ENCODE data around the gene SPAG9. TPM values are rescaled to one million over a fixed set of nuclear protein-coding genes. Genes with fewer than 3 reads are reported as not detected.
A peak's percentile ranks its signal among the peaks of the same experiment; 100 is the strongest.

Gene SPAG9
- total RNA-seq, 3 donors from 2014 or later = 112 to 178 (median 128) TPM

- H3K4me3 ChIP-seq = peak overlapping the region; percentile 71 to 80 (median 79)
- TF ChIP-seq CTCF (IDR thresholded peaks at IDR 0.05) (no peak), POLR2A (IDR thresholded peaks at IDR 0.05) (no peak), POLR2AphosphoS5 (IDR thresholded peaks at IDR 0.05) (no peak)
- intact Hi-C loops (cut with DNase I; ENCODE audit: low total_unique reads) = loop anchor here (10.0 kb wide), 1 partner anchor 149 kb away; no protein-coding TSS in a partner anchor
- H3K27ac ChIP-seq = peak overlapping the region in 1 of 2 donors; percentile 91
- H3K9me3 ChIP-seq = no peaks in the 10 kb centered on the region
- H3K4me1 ChIP-seq = peaks cover 0 to 6% of the 10 kb centered on the region in 2 donors
- DNase-seq (ENCODE audit: low spot score in 2 of 2) = no peak
- no peaks in the 10 kb centered on the region for H3K36me3 ChIP-seq
- H3K27me3 ChIP-seq = no peaks in the 10 kb centered on the region
These were observed 33.5 kb upstream of the SPAG9 start for GRCh38 chr17:51154176-51154575.

- TF ChIP-seq CTCF (IDR thresholded peaks at IDR 0.05) = peak; percentile 61 to 79 (median 76)
- TF ChIP-seq POLR2A (IDR thresholded peaks at IDR 0.05) = no peak
- TF ChIP-seq POLR2AphosphoS5 (IDR thresholded peaks at IDR 0.05) = peak; percentile 86 to 97 (median 87)
- peaks cover 0 to 6% of the 10 kb centered on the region in 2 donors for H3K4me1 ChIP-seq
- H3K27me3 ChIP-seq = no peaks in the 10 kb centered on the region
- H3K36me3 ChIP-seq = no peaks in the 10 kb centered on the region
- DNase-seq (ENCODE audit: low spot score in 2 of 2) = peak; percentile 95 to 97
- intact Hi-C loops (cut with DNase I; ENCODE audit: low total_unique reads) = loop anchor here (10.0 kb wide), 1 partner anchor 149 kb away; no protein-coding TSS in a partner anchor
- peak within 1 kb of the TSS; percentile 90 to 91 for H3K27ac ChIP-seq
- peak within 1 kb of the TSS; percentile 71 to 80 (median 79) for H3K4me3 ChIP-seq
- H3K9me3 ChIP-seq = no peaks in the 10 kb centered on the region
These were observed 32.8 kb upstream of the SPAG9 start, which contains the start of gene NME1 for GRCh38 chr17:51153210-51154072. Gene NME1 (plus strand): TSS chr17:51153559. CDS start chr17:51155655, 2,096 bp downstream.

- TF ChIP-seq POLR2AphosphoS5 (IDR thresholded peaks at IDR 0.05) (no peak), POLR2A (IDR thresholded peaks at IDR 0.05) (no peak), CTCF (IDR thresholded peaks at IDR 0.05) (no peak)
- peak overlapping the region; percentile 71 to 80 (median 79) for H3K4me3 ChIP-seq
- intact Hi-C loops (cut with DNase I; ENCODE audit: low total_unique reads) = loop anchor here (10.0 kb wide), 1 partner anchor 148 kb away; no protein-coding TSS in a partner anchor
- no peaks in the 10 kb centered on the region for H3K36me3 ChIP-seq
- H3K27me3 ChIP-seq = no peaks in the 10 kb centered on the region
- peak overlapping the region; percentile 90 to 91 for H3K27ac ChIP-seq
- H3K9me3 ChIP-seq = no peaks in the 10 kb centered on the region
- peak in 1 of 2 donors; percentile 19 for DNase-seq (ENCODE audit: low spot score in 2 of 2)
- H3K4me1 ChIP-seq = peaks cover 0 to 6% of the 10 kb centered on the region in 2 donors
These were observed 32.1 kb upstream of the SPAG9 start for GRCh38 chr17:51152766-51153209.

- Histone ChIP-seq H3K9me3 (no peaks in the 10 kb centered on the region), H3K27ac (no peak overlapping the region), H3K27me3 (no peaks in the 10 kb centered on the region), H3K4me3 (no peak overlapping the region), H3K4me1 (peaks cover 0 to 6% of the 10 kb centered on the region in 2 donors), H3K36me3 (no peaks in the 10 kb centered on the region)
- no peak for DNase-seq (ENCODE audit: low spot score in 2 of 2)
- TF ChIP-seq POLR2A (IDR thresholded peaks at IDR 0.05) = no peak
- intact Hi-C loops (cut with DNase I; ENCODE audit: low total_unique reads) = loop anchor here (10.0 kb wide), 1 partner anchor 146 kb away; no protein-coding TSS in a partner anchor
These were observed 30.3 kb upstream of the SPAG9 start for GRCh38 chr17:51150932-51151331.

- H3K36me3 ChIP-seq = no peaks in the 10 kb centered on the region
- no peak for DNase-seq (ENCODE audit: low spot score in 2 of 2)
- H3K4me1 ChIP-seq = peaks cover 0 to 1% of the 10 kb centered on the region in 2 donors
- intact Hi-C loops (cut with DNase I; ENCODE audit: low total_unique reads) = no loop called here
- H3K27ac ChIP-seq = no peak overlapping the region
- no peak overlapping the region for H3K4me3 ChIP-seq
- TF ChIP-seq CTCF (IDR thresholded peaks at IDR 0.05) (no peak), POLR2A (IDR thresholded peaks at IDR 0.05) (no peak), POLR2AphosphoS5 (IDR thresholded peaks at IDR 0.05) (no peak)
- H3K9me3 ChIP-seq = no peaks in the 10 kb centered on the region
- H3K27me3 ChIP-seq = no peaks in the 10 kb centered on the region
These were observed 28.5 kb upstream of the SPAG9 start for GRCh38 chr17:51149163-51149562.

Data from breast epithelium (tissue), 4 donors.